Measurements from ENCODE around the gene PGA3. TPM values are rescaled to one million over a fixed set of nuclear protein-coding genes. Genes with fewer than 3 reads are reported as not detected.
"Not testable (repeated sequence)": the region's sequence is repeated elsewhere in the genome, so short reads cannot be mapped to it uniquely, and the experiment has no call there.

PGA3 gene
- total and polyA plus RNA-seq, 12 donors, result 0.18 to 3.4 (median 0.77) TPM; not detected in 6

DNA sequence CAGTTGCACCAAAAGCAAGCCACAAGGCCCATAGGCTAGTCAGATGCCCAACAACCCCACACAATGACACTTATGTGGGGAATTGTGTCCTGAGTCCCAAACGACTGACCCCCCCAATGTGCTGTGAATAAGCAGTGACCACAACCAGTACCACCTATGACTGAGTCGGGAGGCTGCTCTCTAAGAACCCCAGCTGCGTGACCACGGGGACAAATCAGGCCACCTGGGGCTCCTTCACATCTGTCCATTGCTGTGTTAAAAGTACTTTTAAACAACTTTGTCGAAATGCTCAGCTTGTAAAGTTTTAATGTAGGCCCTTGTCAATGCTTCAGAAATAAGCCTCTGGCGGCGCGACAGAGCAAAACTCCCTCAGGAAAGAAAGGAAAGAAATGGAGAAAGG is 37.0 kb downstream of the PGA3 start:
- H3K36me3 ChIP-seq; intact Hi-C loops (cut with DNase I); H3K27ac ChIP-seq; H3K9me3 ChIP-seq; ATAC-seq; DNase-seq; H3K4me1 ChIP-seq; H3K27me3 ChIP-seq; H3K4me3 ChIP-seq: not testable (repeated sequence)
- 66 to 67% methylated on average over 7 to 8 of the region's 8 CpGs for WGBS, 2 donors

DNA sequence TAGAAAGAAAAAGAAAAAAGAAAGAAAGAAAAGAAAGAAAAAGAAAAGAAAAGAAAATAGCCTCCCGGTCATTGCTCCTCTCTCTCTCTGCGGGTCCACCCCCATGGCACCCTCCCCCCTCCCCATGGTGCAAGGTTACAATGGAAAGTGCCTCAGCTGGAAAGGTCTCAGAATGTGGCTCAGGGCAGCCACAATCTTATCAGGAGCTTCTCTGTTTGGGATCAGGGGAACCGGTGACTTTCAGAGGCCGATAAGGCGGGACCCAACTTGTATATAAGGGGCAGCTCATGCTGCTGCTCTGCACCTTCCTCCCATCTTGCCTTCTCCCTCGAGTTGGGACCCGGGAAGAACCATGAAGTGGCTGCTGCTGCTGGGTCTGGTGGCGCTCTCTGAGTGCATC is 37.6 kb downstream of the PGA3 start, which contains the start of gene PGA5:
TSS of gene PGA5 (plus strand) at position 301 of the 400 bp plus-strand sequence. CDS start at position 353, 52 bp downstream.
- H3K4me1 ChIP-seq; H3K27me3 ChIP-seq; H3K9me3 ChIP-seq; H3K36me3 ChIP-seq; DNase-seq; H3K4me3 ChIP-seq; intact Hi-C loops (cut with DNase I); ATAC-seq; H3K27ac ChIP-seq: not testable (repeated sequence)
- no CpG with 5 or more reads among the region's 8 CpGs for WGBS, 2 donors

DNA sequence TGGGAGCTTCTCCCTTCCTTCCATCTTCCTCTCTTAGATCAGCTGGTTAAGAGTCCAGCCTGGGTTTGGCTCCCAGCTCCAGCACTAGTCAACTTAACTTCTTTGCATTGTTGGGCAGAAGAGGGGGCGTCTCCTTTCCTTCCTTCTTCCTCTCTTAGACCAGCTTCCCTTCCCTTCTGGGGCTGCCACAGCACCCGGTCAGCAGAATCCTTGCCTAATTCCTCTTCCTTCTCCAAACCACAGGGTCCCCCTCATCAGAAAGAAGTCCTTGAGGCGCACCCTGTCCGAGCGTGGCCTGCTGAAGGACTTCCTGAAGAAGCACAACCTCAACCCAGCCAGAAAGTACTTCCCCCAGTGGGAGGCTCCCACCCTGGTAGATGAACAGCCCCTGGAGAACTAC is 38.2 kb downstream of the PGA3 start:
- peak in 6 of 8 donors; percentile 24 to 65 (median 40) for ATAC-seq
- H3K27ac ChIP-seq, result not testable (repeated sequence)

DNA sequence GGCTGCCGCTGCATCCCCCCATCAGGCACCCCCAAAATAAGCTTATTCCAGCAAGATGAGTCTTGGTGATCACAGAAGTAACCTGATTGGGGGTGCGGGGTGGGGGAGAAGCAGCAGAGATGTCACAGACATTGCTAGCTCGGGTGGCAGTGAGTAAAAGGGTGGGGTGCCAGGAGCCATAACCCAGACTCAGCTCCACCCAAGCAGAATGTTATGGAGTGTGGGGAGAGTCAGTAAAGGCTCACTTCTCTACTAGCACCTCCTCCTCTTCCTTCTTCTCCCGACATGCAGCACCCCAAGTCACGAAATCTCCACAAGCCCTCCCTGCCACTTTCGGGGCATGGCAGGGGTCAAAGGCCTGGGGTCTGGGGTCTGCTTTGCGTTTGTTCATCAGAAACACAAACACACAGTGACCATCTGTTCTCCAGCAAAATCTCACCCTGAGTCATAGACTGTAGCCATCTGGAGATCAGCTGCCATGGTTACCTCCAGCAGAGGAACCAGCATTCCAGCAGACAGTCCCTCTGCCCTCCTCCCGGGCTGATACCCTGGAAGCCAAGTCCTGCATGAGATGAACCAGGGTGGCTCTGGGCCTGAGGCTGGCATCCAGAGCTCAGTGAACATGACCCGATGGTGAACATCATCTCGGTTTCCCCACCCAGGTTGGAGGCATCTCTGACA is 42.1 kb downstream of the PGA3 start:
- H3K4me3 ChIP-seq; H3K36me3 ChIP-seq; H3K4me1 ChIP-seq; H3K9me3 ChIP-seq; ATAC-seq; DNase-seq; H3K27me3 ChIP-seq; intact Hi-C loops (cut with DNase I); H3K27ac ChIP-seq: not testable (repeated sequence)
- no CpG with 5 or more reads among the region's 10 CpGs for WGBS, 2 donors

More for the DNA sequence above, 38.2 kb downstream of the PGA3 start:
- H3K36me3 ChIP-seq; H3K4me1 ChIP-seq; H3K27me3 ChIP-seq; H3K4me3 ChIP-seq; intact Hi-C loops (cut with DNase I); H3K9me3 ChIP-seq; DNase-seq: not testable (repeated sequence)
- no CpG with 5 or more reads among the region's 5 CpGs for WGBS, 2 donors

DNA sequence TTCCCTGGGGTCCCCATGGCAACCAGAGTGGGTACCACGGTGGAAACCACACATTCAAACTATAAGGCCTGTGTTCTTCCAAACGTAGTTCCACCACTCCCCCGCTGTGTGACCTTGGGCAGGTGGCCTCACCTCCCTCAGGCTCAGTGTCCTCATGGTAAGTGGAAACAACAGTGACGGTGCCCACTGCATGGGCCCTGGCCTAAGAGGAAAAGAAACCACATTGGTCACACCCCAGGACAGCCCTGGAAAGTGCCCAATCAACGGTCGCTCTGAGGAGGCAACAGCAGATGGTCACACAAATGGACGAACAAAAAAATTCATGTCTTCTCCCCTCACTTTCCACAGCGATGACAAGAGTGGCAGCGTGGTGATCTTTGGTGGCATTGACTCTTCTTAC is 44.8 kb downstream of the PGA3 start:
- ATAC-seq; H3K9me3 ChIP-seq; H3K27me3 ChIP-seq; H3K4me3 ChIP-seq; H3K27ac ChIP-seq; intact Hi-C loops (cut with DNase I); DNase-seq; H3K36me3 ChIP-seq: not testable (repeated sequence)
- H3K4me1 ChIP-seq, result peaks cover 0 to 11% (median 0%) of the 10 kb centered on the region in 9 donors
- WGBS, 2 donors, result 88 to 91% methylated on average over 9 of the region's 9 CpGs

DNA sequence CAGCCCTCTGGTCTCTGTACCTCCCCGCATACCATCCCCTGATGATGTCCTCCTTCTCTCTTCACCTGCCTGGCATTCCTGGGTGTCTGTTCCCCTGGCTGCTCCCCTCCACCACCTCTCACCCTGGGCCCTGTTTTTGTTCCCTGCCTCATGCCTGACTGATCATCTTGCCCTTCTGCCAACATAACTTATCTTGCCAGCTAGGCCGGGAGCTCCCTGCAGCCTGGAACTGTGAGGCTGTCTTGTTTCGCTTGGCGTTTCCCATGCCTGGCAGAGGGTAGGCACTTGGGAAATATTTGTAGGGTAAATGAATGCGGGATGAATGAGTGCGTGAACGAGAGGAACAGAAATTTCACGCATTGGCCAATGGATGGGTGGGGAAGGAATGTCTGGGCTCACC is 45.9 kb downstream of the PGA3 start:
- H3K27ac ChIP-seq; H3K4me3 ChIP-seq; H3K36me3 ChIP-seq; intact Hi-C loops (cut with DNase I); H3K27me3 ChIP-seq; H3K9me3 ChIP-seq: not testable (repeated sequence)
- DNase-seq, result peak in 1 of 2 donors; percentile 24
- peaks cover 0 to 11% (median 0%) of the 10 kb centered on the region in 9 donors for H3K4me1 ChIP-seq
- ATAC-seq, result peak; percentile 44 to 83 (median 70)
- 75 to 80% methylated on average over 7 to 8 of the region's 8 CpGs for WGBS, 2 donors

DNA sequence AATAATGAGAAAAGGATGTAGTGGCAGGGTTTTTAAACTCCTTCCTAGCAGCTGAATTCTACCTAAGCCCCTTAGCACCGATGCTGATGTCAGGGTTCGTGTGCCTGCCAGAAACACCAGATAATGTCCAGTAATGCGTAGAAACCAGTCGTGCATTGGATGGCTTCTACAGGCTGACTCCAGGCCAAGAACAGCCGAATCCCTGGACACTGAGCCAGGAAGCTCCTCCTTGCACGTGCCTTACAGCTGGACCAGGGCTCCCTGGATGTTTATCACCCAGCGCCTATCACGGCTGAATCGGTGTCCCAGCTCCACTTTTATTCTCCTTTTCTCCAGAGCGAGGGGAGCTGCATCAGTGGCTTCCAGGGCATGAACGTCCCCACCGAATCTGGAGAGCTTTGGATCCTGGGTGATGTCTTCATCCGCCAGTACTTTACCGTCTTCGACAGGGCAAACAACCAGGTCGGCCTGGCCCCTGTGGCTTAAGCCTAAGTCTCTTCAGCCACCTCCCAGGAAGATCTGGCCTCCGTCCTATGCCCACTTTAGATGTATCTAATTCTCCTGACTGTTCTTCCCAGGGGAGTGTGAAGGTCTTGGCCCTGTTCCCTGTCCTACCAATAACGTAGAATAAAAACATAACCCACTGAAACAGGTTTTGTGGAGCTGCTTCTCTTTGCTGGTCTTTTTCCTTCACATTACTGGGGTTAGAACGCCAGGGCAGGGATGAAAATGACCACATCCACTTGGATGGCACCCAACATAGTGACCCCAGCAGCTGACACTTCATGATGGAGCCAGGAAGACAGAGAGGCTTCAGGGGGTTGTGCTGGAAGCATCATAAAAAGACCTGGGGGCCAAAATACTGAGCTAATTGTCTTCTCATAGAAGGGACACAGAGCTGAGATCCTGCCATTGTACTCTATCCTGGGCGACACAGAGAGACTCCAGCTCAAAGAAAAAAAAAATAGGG is 47.8 kb downstream of the PGA3 start:
- H3K27me3 ChIP-seq, H3K9me3 ChIP-seq, DNase-seq, H3K36me3 ChIP-seq, H3K27ac ChIP-seq, H3K4me3 ChIP-seq: not testable (repeated sequence)
- peaks cover 0 to 14% (median 0%) of the 10 kb centered on the region in 9 donors for H3K4me1 ChIP-seq
- intact Hi-C loops (cut with DNase I), result loop anchor here in 3 of 10 donors (10.0 kb wide), 2 partner anchors 84 to 134 kb away; partner anchors contain the start of genes DDB1 (in 1 of the 3) and TKFC (in 1 of the 3)
- WGBS, 2 donors, result 56 to 62% methylated on average over 20 of the region's 20 CpGs
- ATAC-seq, result peak in 4 of 8 donors; percentile 22 to 42 (median 28)

DNA sequence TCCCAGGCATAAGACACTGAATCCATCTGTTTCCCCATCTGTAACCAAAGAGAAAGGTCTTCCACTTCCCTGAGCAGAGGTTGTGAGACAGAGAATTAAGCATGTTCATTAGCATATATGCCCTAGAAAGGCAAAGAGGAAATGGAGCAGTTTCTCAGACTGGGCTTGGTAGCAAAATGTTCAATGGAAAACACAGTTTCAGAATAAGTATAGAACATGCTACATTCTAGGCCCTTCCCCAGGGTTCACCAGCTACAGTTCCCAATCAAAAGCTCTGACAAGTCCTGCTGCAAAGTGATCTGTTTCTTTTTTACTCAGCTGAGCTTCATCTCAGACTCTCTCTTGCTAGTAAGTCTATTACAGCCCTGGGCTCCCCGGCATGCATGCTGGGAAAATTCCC is 49.0 kb downstream of the PGA3 start:
- intact Hi-C loops (cut with DNase I), result loop anchor here in 3 of 10 donors (10.0 kb wide), 2 partner anchors 82 to 132 kb away; partner anchors contain the start of genes DDB1 (in 1 of the 3) and TKFC (in 1 of the 3)

More for the DNA sequence above, 49.0 kb downstream of the PGA3 start:
- H3K9me3 ChIP-seq, H3K27me3 ChIP-seq, H3K36me3 ChIP-seq, ATAC-seq, H3K27ac ChIP-seq, DNase-seq, H3K4me3 ChIP-seq: not testable (repeated sequence)
- H3K4me1 ChIP-seq, result peaks cover 0 to 14% (median 0%) of the 10 kb centered on the region in 9 donors
- 44 to 47% methylated on average over 1 of the region's 1 CpG for WGBS, 2 donors

All from heart right ventricle (tissue), 16 donors.